Kidney epithelial cell (primary cell): ENCODE data around the gene MED13. TPM values are rescaled to one million over a fixed set of nuclear protein-coding genes. Genes with fewer than 3 reads are reported as not detected.
"Not testable (repeated sequence)": the region's sequence is repeated elsewhere in the genome, so short reads cannot be mapped to it uniquely, and the experiment has no call there.

ENCODE experiments used
- DNase-seq: peaks from one replicate; pipeline ENCODE4 v3.0.0-alpha.2; 2010; ENCODE audit warnings: low read depth
- H3K27me3 ChIP-seq: 2 replicates; pipeline ENCODE4 v1.6.0; 2011; ENCODE audit warnings: low read length; ENCODE audit not compliant: control insufficient read depth, insufficient read depth
- H3K36me3 ChIP-seq: 2 replicates; pipeline ENCODE4 v1.5.1; 2011; ENCODE audit warnings: low read length; ENCODE audit not compliant: control insufficient read depth, insufficient read depth
- H3K4me3 ChIP-seq: 2 replicates; pipeline ENCODE4 v1.5.1; 2011; ENCODE audit warnings: low read depth, mild to moderate bottlenecking, control low read depth, low read length
- CTCF ChIP-seq: IDR thresholded peaks from 2 replicates; pipeline ENCODE4 v1.5.1; 2011; ENCODE audit warnings: mild to moderate bottlenecking, moderate library complexity, low read length, control low read depth, inconsistent platforms; ENCODE audit not compliant: insufficient read depth, poor library complexity, severe bottlenecking
- total RNA-seq: library from RNA; depleted of rRNA; stranded (reverse); fragments of >200 nt; gene quantifications from 2 replicates; pipeline ENCODE4 v1.2.3, GENCODE V29; 2015

Gene MED13
- total RNA-seq, 1 donor from 2014 or later, result 33.8 TPM

GRCh38 chr17:61907361-61907760, 157.7 kb downstream of the MED13 start:
- TF ChIP-seq CTCF, result no peak
- Histone ChIP-seq H3K27me3 (no peaks in the 10 kb centered on the region), H3K36me3 (no peaks in the 10 kb centered on the region), H3K4me3 (no peak overlapping the region)
- no peak for DNase-seq

DNA sequence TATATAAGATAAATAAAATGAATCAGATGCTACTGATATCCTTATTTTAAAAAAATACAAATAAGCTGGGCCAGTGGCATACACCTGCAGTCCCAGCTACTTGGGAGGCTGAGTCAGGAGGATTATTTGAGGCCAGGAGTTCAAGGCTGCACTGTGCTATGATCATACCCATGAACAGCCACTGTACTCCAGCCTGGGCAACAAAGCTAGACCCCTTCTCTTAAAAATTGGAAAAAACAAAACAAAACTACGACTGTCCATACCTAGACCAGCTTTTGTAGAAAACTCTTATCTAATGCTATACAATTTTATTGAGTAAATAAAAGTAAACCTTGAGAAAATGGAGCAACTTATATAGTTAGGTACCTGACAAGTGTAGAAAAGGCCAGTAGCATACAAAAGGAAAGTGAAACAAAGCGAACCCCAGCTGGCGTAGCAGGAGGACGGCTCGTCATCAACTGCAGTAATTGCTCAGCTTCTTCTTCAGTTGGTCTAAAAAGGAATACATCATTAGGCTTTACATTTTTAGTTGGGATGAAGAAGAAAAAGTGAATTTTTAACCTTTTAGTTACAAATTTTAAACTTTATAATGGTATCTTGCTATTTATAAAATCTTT, 160.9 kb downstream of the MED13 start:
- Histone ChIP-seq H3K4me3 (no peak overlapping the region), H3K36me3 (peaks cover 1% of the 10 kb centered on the region), H3K27me3 (no peaks in the 10 kb centered on the region)
- DNase-seq, result no peak
- TF ChIP-seq CTCF, result no peak

DNA sequence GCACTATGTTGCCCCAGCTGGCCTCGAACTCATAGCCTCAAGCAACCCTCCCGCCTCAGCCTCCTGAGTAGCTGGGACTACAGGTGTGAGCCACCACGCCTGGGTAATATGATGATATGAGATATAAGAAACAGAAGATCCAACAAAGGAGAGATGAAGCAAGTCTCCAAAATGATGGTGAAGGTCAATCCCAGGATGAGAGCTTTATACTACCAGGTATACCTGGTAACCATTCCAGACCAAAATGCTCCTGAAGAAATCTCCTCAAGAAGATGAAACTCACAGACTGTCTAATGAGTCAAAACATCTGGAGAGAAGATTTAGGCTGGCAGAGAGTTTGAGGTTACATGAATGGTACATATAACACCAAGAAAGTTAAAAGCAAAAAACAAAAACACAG, 161.8 kb downstream of the MED13 start:
- H3K27me3 ChIP-seq, result no peaks in the 10 kb centered on the region
- peaks cover 1% of the 10 kb centered on the region for H3K36me3 ChIP-seq
- no peak for TF ChIP-seq CTCF
- H3K4me3 ChIP-seq, result no peak overlapping the region
- no peak for DNase-seq

DNA sequence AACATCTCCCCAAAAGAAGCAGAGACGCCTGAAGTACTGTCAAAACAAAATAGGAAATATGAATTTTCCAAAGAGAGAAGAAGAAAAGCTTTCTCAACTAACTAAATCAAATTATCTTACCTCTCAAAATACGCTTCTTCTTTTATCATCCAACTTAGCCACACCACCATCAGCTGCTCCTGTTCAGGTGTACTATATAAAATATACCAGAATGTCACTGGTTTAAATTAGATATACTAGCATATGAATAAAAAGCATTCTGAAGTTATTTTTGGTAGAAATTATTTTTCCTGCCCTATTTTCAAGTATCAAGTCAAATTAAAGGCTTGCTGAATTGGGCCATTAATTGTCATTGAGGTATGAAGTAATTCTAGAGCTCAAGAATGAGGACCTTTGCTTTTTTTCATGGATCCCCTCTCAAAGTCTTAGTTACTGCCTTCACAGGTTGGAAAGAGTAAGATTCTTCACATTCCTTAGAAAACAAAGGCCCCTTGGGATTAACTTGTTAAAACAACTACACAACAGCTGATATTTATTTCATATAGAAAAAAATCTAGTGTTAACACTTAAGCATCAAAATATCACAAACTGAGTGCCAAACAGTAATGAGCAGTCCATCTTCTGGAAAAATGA, 167.4 kb downstream of the MED13 start:
- peaks cover 1% of the 10 kb centered on the region for H3K36me3 ChIP-seq
- H3K27me3 ChIP-seq, result no peaks in the 10 kb centered on the region
- TF ChIP-seq CTCF, result no peak
- H3K4me3 ChIP-seq, result no peak overlapping the region
- no peak for DNase-seq

DNA sequence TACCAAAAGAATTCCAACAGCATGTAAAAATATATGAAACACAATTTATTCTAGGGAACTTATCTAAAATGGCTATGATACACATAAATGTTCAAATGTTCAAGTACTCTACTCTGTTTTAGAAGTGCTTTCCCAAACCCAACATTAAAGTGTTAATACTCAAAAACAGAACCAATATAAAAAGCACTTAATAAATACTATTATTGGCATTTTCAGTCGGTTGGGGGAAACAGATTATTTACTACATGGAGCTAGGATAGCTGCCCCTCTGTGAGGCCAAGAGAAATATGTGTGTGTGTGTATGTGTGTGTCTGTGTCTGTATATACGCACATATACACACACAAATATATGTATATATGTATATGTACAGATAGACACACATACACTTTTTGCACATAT, 169.7 kb downstream of the MED13 start:
- H3K27me3 ChIP-seq, result no peaks in the 10 kb centered on the region
- H3K36me3 ChIP-seq, result no peaks in the 10 kb centered on the region
- TF ChIP-seq CTCF, result no peak
- DNase-seq, result no peak
- no peak overlapping the region for H3K4me3 ChIP-seq

GRCh38 chr17:61894310-61894709, 170.8 kb downstream of the MED13 start:
- not testable (repeated sequence) for H3K4me3 ChIP-seq, DNase-seq, H3K36me3 ChIP-seq, H3K27me3 ChIP-seq

Other genes with a start within 250 kb of the MED13 start
- gene BRIP1, start 201.8 kb downstream of the MED13 start, total RNA-seq, result 5.2 and 6.1 TPM in 2 replicates
- 10.1 and 13.3 TPM in 2 replicates for gene INTS2, start 137.3 kb downstream of the MED13 start, total RNA-seq